Measurements from ENCODE around the gene SORBS1.

SORBS1 gene

DNA sequence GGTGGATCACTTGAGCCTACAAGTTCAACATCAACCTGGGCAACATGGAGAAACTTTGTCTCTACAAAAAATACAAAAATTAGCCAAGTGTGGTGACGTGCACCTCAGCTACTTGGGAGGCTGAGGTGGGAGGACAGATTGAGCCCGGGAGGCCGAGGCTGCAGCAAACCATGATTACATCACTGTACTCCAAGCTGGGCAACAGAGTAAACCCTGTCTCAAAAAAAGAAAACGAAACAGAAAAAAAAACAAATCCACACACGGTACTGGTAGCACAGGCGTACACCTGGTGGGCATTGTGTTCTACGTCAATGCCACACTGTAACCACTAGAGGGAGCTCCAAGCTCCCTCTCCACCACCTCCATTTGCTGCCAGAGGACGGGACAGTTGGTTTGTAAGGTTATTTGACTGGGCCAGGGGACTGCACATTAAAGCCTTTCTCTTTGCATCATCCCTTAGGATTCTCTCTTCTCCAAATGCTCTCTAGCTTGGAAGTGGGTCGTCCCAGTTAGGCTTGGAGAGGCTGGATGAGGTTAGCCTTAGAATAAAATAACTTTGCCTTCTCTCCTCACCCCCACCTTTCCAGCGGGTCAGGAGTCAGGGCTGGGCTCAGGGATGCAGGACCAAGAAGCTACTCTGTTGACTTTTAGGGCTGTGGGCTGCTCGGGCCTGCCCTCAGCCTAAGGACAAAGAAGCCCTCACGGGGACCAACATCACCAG is 130.8 kb downstream of the SORBS1 start:
- peak; percentile 30 for DNase-seq

DNA sequence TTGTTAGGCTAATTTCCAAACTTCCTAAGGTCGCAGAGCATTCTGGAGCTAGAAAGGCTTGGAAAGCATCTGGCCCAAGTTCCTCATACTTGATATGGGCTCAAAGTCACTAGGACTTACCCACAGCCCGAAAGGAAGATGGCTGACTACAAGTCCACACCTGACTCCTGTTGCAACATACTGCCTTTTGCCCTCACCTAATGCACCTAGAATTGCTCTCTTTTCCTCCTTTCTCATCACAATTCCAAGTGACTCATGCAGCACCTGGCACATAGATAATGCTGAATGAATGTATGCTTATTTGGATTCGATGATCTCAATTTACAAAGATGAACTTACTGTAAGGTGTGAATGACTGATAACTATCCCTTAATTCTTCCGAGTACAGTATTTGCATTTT is 131.5 kb downstream of the SORBS1 start:
- no peak for DNase-seq

DNA sequence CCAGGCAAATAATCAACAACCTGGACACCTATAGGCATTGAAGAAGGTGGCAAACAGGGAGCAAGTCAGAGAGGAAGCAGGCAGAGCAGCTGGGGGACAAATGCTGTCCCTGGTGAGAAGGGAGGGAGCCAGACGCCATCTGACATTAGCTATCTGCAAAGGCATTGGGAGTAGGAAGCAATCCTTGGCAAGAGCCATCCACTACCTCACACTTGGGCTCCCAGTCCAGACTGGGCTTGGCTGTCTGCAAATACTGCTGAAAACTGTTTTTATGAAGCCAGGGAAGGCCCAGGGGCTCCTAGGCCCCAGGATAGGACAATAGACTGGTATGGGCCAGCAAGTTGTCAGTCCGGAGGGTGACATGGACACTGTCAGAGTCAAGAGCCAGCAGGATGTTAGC is 132.5 kb downstream of the SORBS1 start:
- no peak for DNase-seq

DNA sequence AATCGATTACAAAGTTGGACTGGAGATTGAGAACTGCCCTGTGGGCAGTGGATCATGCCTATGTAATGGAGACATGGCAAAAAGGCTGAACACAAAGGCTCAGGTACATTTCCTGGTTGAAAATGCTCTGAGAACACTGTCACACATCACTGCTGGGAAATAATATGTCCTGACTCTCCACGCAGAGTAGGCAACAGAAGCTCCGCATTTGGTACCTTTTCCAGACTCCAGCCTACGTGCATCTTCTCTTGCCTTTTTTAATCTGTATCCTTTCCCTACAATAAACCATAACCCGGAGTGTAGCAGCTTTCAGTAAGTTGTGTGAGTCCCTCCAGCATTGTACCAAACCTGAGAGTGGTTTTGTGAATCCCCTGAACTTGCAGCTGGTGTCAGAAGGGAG is 134.7 kb downstream of the SORBS1 start:
- no peak for DNase-seq

DNA sequence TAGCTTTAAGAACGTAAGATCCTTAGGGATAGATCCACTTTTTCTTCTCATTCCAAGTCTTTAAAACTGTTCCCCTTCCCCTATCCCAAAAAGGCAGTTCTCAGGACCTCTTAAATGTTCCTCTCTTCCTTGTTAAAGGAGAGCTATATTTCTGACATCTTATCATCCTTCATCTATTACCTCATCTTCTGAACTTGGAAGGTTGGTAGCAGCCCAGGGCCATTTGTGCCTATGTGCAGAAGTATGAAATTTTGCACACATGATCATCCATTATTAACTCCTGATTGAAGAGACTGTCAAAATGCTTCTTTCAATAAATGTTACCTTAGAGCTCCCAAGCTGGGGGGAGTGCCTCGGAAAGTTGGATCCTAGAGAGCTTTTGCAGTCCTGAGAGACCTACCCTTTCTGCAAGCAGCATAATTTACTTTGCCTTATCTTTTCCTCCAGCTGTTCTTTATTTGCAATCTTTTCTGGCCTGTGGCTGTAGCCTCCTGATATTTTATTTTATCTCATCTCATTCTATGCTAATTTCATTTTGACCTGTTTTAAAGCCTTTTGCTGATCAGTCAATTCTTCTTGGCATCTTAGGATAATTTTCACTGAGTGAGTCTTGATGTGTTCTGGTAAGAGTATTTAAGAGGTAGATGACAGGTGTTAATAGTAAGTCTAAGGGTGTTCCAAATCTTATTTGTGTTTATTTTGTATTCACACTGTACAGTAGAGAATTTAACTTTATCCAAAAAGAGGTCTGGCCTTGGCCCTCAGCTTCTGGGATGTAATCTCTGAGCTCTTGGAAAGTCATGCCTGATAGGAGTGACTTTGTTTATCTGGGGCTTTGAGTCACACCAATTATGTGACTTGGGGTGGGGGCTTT is 135.3 kb downstream of the SORBS1 start:
- DNase-seq = no peak

DNA sequence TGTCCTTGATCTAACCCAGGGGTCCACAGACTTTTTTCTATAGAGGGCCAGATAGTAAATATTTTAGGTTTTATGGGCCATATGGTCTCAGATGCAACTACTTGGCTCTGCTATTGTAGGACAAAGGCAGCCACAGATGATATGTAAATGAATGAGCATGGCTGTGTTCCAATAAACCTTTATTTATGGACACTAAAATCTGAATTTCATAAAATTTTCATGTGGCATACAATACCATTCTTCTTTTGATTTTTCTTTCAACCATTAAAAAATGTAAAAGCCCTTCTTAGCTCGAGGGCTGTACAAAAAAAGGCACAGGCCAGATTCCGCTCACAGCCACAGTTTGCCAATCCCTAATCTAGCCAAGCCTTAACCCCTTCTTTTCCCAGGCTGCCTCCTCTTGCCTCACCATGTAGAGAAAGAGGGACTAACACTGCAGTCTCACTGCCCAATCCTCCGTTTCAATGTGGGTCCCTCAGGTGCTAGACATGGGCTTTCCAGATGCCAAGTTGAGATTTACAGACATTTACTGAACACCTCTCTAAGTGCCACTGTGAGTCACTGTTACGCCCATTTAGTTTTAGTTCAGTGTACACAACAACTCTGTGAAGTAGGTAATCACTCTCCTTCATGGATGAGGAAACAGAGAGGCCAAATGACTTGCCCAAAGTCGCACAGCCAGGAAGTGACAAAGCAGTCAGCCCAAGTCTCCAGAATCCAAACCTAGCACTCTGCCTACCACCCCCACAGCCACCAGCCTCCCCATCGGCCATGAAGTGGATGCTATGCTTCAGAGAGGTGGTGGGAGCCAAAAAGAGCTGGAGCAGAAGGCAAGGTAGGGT is 137.8 kb downstream of the SORBS1 start:
- no peak for DNase-seq

DNA sequence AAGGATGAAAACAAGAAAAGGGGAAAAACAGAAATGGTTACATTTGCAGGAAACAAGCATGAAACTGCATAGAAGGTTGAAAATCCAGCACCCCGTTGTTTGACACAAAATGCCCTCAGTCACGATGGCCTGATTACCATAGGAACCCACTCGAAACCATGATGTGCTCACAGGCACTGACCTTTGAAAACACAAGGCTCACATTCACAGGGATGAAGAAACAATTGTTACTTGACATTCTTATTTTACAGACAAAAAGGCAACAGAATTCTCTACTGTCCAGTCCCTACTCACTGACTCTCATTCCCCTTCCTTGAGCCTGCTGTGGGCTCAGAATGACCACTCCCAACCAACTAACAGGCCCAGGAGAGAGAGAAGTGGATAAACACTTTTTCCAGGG is 138.9 kb downstream of the SORBS1 start:
- DNase-seq = no peak

DNA sequence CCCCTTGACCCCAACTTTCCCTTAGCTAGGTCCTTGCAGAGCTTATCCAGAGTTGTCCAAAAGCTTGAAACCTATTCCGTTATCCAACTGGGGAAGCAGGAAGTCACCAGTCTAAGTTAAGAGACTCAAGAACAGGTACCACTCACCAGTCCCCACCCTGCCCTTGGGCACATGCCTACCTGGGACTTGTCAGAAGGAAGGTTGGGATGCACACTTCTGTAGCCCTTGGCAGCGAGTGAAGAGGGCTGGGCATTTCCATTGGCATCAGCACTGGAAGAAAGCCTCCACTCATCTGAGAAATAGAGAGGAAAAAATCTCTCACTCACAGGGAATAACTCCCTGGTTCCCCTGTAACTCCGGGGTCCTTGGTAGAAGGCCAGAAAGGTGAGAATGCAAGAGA is 139.4 kb downstream of the SORBS1 start:
- DNase-seq = no peak

DNA sequence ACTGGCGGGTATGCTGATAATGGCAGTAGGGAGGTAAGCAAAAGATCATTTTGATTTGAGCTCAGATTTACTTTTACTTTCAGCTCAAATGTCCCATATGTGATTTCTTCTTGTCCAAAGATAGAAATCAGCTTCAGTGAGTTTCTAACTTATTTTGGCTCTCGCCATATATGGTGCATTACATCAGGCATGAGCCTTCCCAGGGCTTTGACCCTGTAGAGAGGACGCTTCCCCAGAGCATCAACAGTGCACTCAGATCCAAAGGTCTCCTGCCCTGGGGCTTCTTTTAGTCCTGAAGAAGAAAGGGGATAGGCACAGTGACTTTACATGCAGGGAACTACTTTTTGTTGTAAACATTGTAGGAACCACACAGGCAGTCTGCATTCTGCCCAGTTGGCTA is 141.8 kb downstream of the SORBS1 start:
- no peak for DNase-seq

DNA sequence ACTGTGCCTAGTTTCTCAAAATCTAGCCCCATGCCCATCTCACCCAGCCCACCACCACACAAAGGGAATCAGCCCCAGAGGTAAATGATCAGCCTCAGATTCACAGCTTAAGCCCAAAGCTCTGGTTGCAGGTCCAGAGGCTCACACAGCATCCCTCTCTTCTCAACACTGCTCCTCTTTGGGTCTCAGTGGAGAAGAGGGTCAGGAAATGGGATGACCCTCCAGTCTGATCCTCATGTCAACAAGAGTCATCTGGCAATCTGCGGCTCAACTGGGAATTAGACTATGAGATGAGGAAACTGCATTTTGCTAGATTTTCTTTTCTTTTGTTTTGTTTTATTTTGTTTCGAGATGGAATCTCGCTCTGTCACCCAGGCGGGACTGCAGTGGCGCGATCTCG is 144.2 kb downstream of the SORBS1 start:
- no peak for DNase-seq

DNA sequence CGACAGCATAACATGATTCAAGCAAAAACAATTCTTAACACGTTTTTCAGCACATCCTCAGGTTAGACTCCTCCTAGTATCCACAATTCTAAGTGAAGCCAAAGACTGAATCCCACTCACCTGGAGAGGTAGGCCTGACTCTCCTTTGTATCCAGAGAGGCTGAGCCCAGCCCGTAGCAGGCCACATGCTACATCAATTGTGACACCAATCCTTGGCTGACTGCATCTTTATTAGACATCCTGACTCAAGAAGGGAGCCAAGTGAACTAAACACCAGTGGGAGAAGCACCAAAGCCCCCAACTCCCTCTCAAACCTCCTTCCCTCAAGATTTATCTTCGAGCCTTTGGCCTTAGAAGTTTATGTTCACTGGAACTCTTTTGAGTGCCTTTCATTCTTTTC is 144.9 kb downstream of the SORBS1 start:
- no peak for DNase-seq

DNA sequence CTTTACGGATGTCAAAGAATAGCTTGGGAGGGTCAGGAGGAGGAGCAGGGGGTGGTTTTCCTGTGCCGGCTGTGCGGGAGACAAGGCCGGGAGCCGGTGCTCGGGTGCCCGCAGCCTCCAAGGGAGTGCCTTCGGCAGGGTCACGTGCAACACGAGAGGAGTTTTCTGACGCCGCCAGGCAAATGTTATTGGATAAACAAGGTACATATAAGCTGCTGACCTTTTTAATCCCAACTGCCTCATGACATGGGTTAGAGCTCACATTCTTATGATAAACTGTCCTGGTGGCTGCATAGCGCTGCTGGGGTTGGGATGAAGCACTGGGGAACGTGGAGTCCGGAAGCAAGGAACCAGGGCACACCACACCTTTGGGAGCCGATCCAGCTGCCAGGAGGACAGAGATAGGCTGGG is 145.5 kb downstream of the SORBS1 start:
- DNase-seq = no peak

DNA sequence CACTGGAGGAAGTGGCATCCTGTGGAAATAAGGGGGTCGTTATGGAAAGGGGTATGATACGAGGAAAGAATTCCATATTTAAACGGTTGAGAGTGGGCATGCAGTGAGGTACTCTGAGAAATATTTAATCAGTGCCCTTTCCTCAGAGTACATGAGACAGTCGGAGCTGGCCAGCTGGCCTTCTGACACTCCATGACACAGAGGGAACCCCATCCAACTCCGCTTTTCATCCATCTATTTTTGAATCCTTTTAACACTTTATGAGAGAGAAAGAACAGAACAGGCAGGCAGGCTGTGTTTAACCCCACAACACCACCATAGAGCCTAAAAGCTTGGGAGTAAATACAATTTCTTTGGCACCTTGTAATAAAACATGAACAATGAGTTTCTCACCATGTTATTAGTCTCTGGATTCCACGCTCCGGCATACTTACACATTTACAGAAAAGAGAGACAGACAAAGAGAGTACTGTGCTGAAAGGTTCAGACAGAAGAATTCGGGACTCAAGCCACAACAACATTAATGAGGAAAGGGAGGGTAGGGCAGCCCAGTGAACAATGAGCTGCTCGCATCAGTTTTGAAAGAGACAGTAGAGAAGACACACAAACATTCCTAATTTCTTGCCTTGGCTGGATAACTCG is 146.2 kb downstream of the SORBS1 start:
- no peak for DNase-seq

DNA sequence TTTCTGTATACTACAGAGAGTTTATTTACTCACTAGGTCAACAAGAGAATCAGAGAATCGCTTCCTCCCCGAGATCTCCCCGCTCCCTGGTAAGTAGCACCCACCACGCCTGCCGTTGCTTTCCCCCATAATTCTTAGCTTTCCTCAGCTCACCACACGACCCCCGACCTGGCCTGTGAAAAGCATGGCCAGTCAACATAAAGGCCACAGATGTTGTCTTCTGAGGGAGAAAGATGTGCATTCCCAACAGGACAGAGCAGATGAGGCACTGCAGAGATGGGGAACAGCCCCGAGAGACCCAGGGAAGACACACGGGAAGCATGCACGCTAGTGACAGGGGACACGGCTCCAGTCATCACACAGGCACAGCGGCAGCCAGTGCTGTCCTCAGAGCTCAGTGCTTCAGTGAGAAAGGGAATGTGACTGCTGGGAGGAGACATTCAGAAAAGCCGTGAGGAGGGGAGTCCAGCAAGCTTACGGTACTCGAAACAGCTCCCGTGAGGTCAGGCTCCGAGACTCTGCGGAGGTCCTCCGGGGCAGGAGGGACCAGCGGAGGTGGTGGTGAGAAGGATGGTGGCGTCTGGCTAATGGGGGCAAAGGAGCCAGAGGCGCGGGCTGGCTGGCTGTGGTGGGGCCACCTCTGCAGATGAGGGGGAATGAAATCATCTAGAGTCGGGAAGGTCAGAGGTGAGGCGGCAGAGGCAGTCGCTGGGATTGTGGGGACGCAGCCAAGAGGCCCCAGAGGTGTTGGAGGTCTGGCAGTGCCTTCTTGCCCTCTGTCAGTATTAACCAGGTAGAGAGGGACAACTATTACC is 146.9 kb downstream of the SORBS1 start:
- DNase-seq = no peak

DNA sequence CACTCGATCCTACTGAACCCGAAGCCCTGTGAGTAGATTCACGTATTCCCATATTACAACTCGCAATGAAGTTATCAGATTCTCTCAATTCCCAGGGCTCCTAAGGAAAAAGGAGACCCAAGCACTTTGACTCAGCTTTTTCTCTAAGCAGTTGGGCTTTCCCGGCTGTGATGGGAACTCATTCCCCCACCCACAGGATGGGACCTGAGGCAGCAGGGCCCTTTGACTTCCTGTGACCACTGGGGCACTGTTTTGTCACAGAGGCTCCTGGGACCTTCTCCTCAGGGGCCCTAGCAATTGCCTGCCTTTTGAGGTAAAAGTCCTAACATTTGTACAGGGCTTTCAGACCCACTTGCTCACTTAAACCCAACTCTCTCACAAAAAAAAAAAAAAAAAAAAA is 147.6 kb downstream of the SORBS1 start:
- no peak for DNase-seq

DNA sequence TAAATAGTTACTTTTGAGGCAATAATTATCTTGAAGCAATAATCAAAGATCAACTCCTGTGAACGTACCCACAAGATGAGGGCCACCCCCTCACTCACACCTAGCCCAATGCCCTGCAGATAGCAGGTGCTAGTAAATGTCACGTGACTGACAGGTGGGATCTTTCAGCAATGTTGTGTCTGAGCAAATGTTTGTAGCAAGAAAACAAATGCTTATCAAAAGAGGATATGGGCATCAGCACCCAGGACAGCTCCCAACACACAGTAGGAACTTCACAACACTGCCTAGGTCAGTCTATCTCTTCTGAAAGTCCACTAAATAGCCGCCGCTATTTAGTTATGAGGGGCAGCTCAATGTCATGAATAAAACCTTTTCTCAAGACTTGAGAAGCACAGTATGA is 149.5 kb downstream of the SORBS1 start:
- DNase-seq = no peak

DNA sequence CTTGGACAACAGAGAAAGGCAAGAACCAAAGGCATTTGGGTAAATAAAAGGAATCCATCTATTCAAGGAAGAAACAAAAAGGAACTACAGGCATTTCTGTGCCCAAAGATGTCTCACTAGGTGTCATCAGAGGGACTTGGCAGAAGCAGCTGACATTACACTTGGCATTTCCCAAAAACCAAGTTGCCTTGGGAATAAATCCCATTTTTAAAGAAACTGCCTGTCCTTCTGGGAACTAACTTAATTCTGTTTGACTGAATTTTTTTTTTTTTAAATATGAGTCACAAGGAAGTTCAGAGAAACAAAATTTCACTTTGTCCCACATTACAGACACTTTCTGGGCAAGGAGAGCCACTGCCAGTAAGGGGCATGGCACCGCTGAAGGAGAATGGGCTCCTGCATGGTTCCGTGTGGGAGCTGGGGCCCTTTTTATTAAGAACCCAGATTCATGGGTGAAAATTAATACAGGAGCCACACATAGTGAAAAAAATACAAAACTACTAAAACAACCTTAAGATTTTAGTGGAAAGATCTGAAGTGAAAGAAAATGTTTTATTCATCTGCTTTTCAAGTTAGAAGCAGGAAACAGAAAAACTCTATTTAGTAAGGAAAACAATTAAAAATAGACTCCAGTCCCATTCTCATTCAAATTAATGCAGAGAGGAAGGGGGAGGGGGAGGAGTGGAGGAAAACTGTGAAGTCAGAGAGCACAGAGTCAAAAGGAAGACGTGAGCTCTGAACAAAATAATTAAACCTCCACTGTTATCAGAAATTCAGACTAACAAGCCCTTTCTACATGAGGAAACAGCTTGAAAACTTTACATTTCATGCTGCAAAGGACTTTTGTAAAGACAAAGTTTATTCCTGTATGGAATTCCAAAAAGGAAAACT is 151.9 kb downstream of the SORBS1 start:
- DNase-seq = no peak

DNA sequence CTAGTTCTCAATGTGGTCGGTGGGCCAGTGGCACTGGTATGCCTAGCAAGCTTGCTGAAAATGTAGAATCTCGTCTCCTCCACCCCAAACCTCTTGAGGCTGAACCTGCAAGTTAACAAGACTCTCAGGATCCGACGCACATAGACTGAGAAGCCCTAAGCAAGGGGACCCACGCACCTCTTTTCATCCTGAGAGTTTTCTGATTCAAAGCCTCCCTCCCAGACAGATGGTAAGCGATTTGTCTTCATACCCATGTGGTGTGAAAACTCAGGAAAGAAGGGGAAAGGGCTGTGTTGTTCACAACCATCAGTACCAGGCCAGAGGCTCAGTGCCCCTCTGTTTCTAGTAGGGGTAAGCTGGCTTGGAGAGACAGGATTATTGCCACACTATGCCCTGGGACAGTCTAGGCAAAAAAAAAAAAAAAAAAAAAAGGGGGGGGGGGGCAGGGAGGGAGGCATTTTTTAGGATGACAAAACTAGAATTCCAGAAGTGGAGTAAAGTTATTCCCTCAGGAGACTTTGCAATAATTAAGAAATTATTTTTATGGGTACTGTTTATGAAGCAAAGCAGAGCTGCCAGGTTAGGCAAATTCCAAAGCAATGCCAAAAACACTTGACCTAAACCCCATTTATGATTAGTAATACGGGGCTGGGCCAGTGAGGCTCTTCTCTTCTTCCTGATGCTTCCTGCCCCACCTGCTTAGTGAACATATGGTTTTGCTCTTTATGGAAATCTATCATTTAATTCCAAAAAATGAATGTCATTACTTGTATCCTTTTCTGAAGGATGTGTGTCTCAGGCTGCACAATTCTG is 152.8 kb downstream of the SORBS1 start:
- DNase-seq = no peak

DNA sequence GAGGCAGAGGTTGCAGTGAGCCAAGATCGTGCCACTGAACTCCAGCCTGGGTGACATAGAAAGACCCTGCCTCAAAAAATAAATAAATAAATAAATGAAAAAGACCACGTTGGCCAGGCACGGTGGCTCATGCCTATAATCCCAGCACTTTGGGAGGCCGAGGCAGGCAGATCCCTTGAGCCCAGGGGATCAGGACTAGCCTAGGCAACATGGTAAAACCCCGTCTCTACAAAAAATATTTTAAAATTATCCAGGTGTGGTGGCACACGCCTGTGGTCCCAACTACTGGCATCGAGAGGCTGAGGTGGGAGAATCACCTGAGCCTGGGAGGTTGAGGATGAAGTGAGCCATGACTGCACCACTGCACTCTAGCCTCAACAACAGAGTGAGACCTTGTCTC is 153.6 kb downstream of the SORBS1 start:
- no peak for DNase-seq

DNA sequence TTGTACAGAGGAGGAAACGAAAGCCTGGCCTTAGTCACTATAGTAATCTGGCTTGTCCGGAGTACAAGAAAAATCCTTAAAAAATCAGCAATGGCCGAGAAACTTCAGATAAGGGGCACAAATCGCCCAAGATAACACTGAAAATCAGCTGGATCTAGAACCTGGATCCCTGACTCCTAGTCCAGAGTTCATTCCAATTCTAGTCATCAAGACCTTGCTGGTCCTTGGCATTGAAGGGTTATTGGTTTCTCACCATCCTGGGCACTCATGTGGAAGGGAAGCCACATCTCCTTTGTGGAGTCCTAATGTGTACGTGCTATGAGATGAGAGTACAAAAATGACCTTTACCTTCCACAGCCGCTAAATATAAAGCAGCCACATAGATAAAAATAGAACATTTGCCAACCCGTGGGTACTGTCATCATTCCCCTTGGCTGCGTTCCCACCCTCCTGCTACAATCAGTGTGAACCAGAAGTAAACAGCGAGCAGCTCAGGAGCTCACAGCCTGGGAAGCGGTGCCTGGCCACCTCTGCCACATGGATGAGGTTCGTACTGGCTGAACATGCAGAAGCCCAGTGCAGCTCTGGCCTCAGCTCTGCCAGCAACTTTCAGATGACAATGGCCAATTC is 154.4 kb downstream of the SORBS1 start:
- no peak for DNase-seq

Data from NCI-H226 (cell line).